Activated CD4-positive, alpha-beta T cell treated with anti-CD3 and anti-CD28 coated beads, Interleukin-2, Interleukin-6, amounts not matched to agents 100 ng/mL and 50 ng/mL, durations not matched to agents 16 hours and 8 hours (primary cell): ENCODE measurements around the gene ZNF133.

Experiments used
- DNase-seq: peaks from one replicate; pipeline ENCODE4 v3.0.0-alpha.2; 2020

ZNF133 gene

GRCh38 chr20:18364768-18365167 lies 76.4 kb downstream of the ZNF133 start:
- no peak for DNase-seq
